T-helper 2 cell treated with Interferon-gamma antibody and Interleukin-4, amounts not matched to agents 5 μg/mL and 100 μg/mL, for 36 hours (primary cell): ENCODE data around the gene NFXL1.

Experiments used
- DNase-seq: peaks from one replicate; pipeline ENCODE4 v3.0.0; 2021; ENCODE audit warnings: low spot score
- H3K27ac Mint-ChIP-seq: one replicate; pipeline ENCODE4 v1.8.0; 2021; ENCODE audit warnings: mild to moderate bottlenecking, mixed read lengths
- H3K27me3 Mint-ChIP-seq: one replicate; pipeline ENCODE4 v1.8.0; 2021; ENCODE audit warnings: low read depth, mixed read lengths
- H3K36me3 Mint-ChIP-seq: one replicate; pipeline ENCODE4 v1.8.0; 2021; ENCODE audit warnings: low read depth, mixed read lengths
- H3K4me1 Mint-ChIP-seq: one replicate; pipeline ENCODE4 v1.8.0; 2021; ENCODE audit warnings: low read depth, mixed read lengths
- H3K4me3 Mint-ChIP-seq: one replicate; pipeline ENCODE4 v1.8.0; 2022; ENCODE audit warnings: mild to moderate bottlenecking, moderate library complexity, mixed read lengths
- H3K9me3 Mint-ChIP-seq: one replicate; pipeline ENCODE4 v1.8.0; 2021; ENCODE audit warnings: mixed read lengths

Gene NFXL1

GRCh38 chr4:47863486-47863885 lies 50.9 kb downstream of the NFXL1 start:
- Mint-ChIP-seq H3K27me3 (no peaks in the 10 kb centered on the region), H3K4me3 (no peak overlapping the region), H3K27ac (no peak overlapping the region), H3K4me1 (no peaks in the 10 kb centered on the region), H3K9me3 (no peaks in the 10 kb centered on the region), H3K36me3 (peaks cover 13% of the 10 kb centered on the region)
- no peak for DNase-seq

- no peaks in the 10 kb centered on the region for H3K9me3 Mint-ChIP-seq
- H3K4me3 Mint-ChIP-seq: no peak overlapping the region
- H3K27me3 Mint-ChIP-seq: no peaks in the 10 kb centered on the region
- H3K4me1 Mint-ChIP-seq: no peaks in the 10 kb centered on the region
- no peak overlapping the region for H3K27ac Mint-ChIP-seq
- peaks cover 11% of the 10 kb centered on the region for H3K36me3 Mint-ChIP-seq
- DNase-seq: no peak
These were observed 52.1 kb downstream of the NFXL1 start for GRCh38 chr4:47862297-47862696.

GRCh38 chr4:47860305-47860704 lies 54.1 kb downstream of the NFXL1 start:
- no peak overlapping the region for H3K4me3 Mint-ChIP-seq
- no peak overlapping the region for H3K27ac Mint-ChIP-seq
- no peaks in the 10 kb centered on the region for H3K27me3 Mint-ChIP-seq
- peaks cover 11% of the 10 kb centered on the region for H3K36me3 Mint-ChIP-seq
- H3K4me1 Mint-ChIP-seq: no peaks in the 10 kb centered on the region
- no peak for DNase-seq
- no peaks in the 10 kb centered on the region for H3K9me3 Mint-ChIP-seq

GRCh38 chr4:47858006-47858405 lies 56.4 kb downstream of the NFXL1 start:
- H3K9me3 Mint-ChIP-seq: no peaks in the 10 kb centered on the region
- H3K4me1 Mint-ChIP-seq: no peaks in the 10 kb centered on the region
- peaks cover 18% of the 10 kb centered on the region for H3K36me3 Mint-ChIP-seq
- no peak overlapping the region for H3K4me3 Mint-ChIP-seq
- no peaks in the 10 kb centered on the region for H3K27me3 Mint-ChIP-seq
- DNase-seq: no peak
- H3K27ac Mint-ChIP-seq: no peak overlapping the region

GRCh38 chr4:47856713-47857112 lies 57.7 kb downstream of the NFXL1 start:
- DNase-seq: no peak
- no peak overlapping the region for H3K27ac Mint-ChIP-seq
- no peaks in the 10 kb centered on the region for H3K27me3 Mint-ChIP-seq
- H3K4me1 Mint-ChIP-seq: no peaks in the 10 kb centered on the region
- peaks cover 12% of the 10 kb centered on the region for H3K36me3 Mint-ChIP-seq
- no peaks in the 10 kb centered on the region for H3K9me3 Mint-ChIP-seq
- no peak overlapping the region for H3K4me3 Mint-ChIP-seq

GRCh38 chr4:47855350-47855749 lies 59.0 kb downstream of the NFXL1 start:
- no peak overlapping the region for H3K4me3 Mint-ChIP-seq
- no peak overlapping the region for H3K27ac Mint-ChIP-seq
- no peaks in the 10 kb centered on the region for H3K4me1 Mint-ChIP-seq
- H3K36me3 Mint-ChIP-seq: peaks cover 18% of the 10 kb centered on the region
- H3K27me3 Mint-ChIP-seq: no peaks in the 10 kb centered on the region
- no peak for DNase-seq
- H3K9me3 Mint-ChIP-seq: no peaks in the 10 kb centered on the region

GRCh38 chr4:47852136-47852535 lies 62.2 kb downstream of the NFXL1 start:
- Mint-ChIP-seq H3K36me3 (peaks cover 22% of the 10 kb centered on the region), H3K27me3 (no peaks in the 10 kb centered on the region), H3K9me3 (no peaks in the 10 kb centered on the region), H3K27ac (no peak overlapping the region), H3K4me3 (no peak overlapping the region), H3K4me1 (no peaks in the 10 kb centered on the region)
- no peak for DNase-seq

- Mint-ChIP-seq H3K27me3 (no peaks in the 10 kb centered on the region), H3K36me3 (peaks cover 24% of the 10 kb centered on the region), H3K27ac (no peak overlapping the region), H3K4me3 (no peak overlapping the region), H3K9me3 (peaks cover 4% of the 10 kb centered on the region), H3K4me1 (no peaks in the 10 kb centered on the region)
- no peak for DNase-seq
These were observed 64.9 kb downstream of the NFXL1 start for GRCh38 chr4:47849466-47849865.

- H3K4me1 Mint-ChIP-seq: no peaks in the 10 kb centered on the region
These were observed 66.3 kb downstream of the NFXL1 start for GRCh38 chr4:47848041-47848440.

GRCh38 chr4:47842985-47843384 lies 71.4 kb downstream of the NFXL1 start:
- no peak for DNase-seq
- H3K4me1 Mint-ChIP-seq: peaks cover 5% of the 10 kb centered on the region

More at GRCh38 chr4:47848041-47848440, 66.3 kb downstream of the NFXL1 start:
- Mint-ChIP-seq H3K27me3 (no peaks in the 10 kb centered on the region), H3K36me3 (peaks cover 24% of the 10 kb centered on the region), H3K9me3 (peaks cover 4% of the 10 kb centered on the region), H3K4me3 (no peak overlapping the region), H3K27ac (no peak overlapping the region)
- no peak for DNase-seq

GRCh38 chr4:47840291-47840690 lies 74.1 kb downstream of the NFXL1 start:
- DNase-seq: no peak
- Mint-ChIP-seq H3K4me1 (peaks cover 18% of the 10 kb centered on the region), H3K27me3 (peaks cover 30% of the 10 kb centered on the region), H3K9me3 (no peaks in the 10 kb centered on the region), H3K27ac (no peak overlapping the region), H3K36me3 (peaks cover 8% of the 10 kb centered on the region), H3K4me3 (no peak overlapping the region)

More at GRCh38 chr4:47842985-47843384, 71.4 kb downstream of the NFXL1 start:
- Mint-ChIP-seq H3K36me3 (peaks cover 17% of the 10 kb centered on the region), H3K27me3 (peaks cover 8% of the 10 kb centered on the region), H3K9me3 (peaks cover 4% of the 10 kb centered on the region), H3K27ac (no peak overlapping the region), H3K4me3 (no peak overlapping the region)

GRCh38 chr4:47839259-47839658 lies 75.1 kb downstream of the NFXL1 start:
- H3K4me3 Mint-ChIP-seq: no peak overlapping the region
- peak; percentile 64 for DNase-seq
- H3K9me3 Mint-ChIP-seq: no peaks in the 10 kb centered on the region
- H3K27ac Mint-ChIP-seq: no peak overlapping the region
- H3K4me1 Mint-ChIP-seq: peaks cover 18% of the 10 kb centered on the region
- peaks cover 8% of the 10 kb centered on the region for H3K36me3 Mint-ChIP-seq
- H3K27me3 Mint-ChIP-seq: peaks cover 35% of the 10 kb centered on the region

- Mint-ChIP-seq H3K36me3 (peaks cover 3% of the 10 kb centered on the region), H3K9me3 (peaks cover under 1% of the 10 kb centered on the region), H3K27ac (no peak overlapping the region), H3K4me3 (no peak overlapping the region), H3K27me3 (peaks cover 40% of the 10 kb centered on the region), H3K4me1 (peaks cover 18% of the 10 kb centered on the region)
- no peak for DNase-seq
These were observed 75.9 kb downstream of the NFXL1 start for GRCh38 chr4:47838445-47838844.

- peaks cover 3% of the 10 kb centered on the region for H3K36me3 Mint-ChIP-seq
- no peak within 1 kb of the TSS for H3K27ac Mint-ChIP-seq
- H3K4me1 Mint-ChIP-seq: peaks cover 18% of the 10 kb centered on the region
- peaks cover 6% of the 10 kb centered on the region for H3K9me3 Mint-ChIP-seq
- DNase-seq: no peak
- H3K27me3 Mint-ChIP-seq: peaks cover 45% of the 10 kb centered on the region
- H3K4me3 Mint-ChIP-seq: peak within 1 kb of the TSS; percentile 83
These were observed 76.5 kb downstream of the NFXL1 start, which contains the start of gene CORIN for GRCh38 chr4:47837908-47838294. Gene CORIN (minus strand): TSS chr4:47838067. CDS start chr4:47837949, 118 bp downstream.
